ENCODE measurements around the gene KIRREL3.

Gene KIRREL3

DNA sequence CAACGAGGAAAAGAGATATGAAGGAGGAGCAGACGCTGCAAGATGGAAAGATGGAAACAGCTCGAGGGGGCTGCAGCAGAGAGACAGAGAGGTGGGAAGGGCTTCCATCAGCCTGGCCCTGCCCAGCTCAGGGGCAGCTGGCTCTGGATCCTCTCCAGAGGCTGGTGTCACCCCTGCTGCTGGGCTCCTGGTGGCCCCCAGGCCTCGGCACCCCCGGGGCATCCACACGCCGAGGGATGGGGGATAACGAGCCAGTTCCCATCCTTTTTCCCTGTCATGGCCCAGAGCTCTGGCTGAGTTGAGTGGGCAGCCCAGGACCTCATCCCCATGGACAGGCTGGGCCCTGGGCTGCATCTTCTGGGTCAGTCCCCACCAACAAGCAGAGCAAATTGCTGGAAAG is 542.8 kb downstream of the KIRREL3 start:
- no peak overlapping the region for H3K27ac ChIP-seq
- no peak for TF ChIP-seq ZFX (IDR thresholded peaks at IDR 0.05)
- TF ChIP-seq, protein P1, sequence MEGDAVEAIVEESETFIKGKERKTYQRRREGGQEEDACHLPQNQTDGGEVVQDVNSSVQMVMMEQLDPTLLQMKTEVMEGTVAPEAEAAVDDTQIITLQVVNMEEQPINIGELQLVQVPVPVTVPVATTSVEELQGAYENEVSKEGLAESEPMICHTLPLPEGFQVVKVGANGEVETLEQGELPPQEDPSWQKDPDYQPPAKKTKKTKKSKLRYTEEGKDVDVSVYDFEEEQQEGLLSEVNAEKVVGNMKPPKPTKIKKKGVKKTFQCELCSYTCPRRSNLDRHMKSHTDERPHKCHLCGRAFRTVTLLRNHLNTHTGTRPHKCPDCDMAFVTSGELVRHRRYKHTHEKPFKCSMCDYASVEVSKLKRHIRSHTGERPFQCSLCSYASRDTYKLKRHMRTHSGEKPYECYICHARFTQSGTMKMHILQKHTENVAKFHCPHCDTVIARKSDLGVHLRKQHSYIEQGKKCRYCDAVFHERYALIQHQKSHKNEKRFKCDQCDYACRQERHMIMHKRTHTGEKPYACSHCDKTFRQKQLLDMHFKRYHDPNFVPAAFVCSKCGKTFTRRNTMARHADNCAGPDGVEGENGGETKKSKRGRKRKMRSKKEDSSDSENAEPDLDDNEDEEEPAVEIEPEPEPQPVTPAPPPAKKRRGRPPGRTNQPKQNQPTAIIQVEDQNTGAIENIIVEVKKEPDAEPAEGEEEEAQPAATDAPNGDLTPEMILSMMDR (conservative IDR thresholded peaks at IDR 0.05): no peak

DNA sequence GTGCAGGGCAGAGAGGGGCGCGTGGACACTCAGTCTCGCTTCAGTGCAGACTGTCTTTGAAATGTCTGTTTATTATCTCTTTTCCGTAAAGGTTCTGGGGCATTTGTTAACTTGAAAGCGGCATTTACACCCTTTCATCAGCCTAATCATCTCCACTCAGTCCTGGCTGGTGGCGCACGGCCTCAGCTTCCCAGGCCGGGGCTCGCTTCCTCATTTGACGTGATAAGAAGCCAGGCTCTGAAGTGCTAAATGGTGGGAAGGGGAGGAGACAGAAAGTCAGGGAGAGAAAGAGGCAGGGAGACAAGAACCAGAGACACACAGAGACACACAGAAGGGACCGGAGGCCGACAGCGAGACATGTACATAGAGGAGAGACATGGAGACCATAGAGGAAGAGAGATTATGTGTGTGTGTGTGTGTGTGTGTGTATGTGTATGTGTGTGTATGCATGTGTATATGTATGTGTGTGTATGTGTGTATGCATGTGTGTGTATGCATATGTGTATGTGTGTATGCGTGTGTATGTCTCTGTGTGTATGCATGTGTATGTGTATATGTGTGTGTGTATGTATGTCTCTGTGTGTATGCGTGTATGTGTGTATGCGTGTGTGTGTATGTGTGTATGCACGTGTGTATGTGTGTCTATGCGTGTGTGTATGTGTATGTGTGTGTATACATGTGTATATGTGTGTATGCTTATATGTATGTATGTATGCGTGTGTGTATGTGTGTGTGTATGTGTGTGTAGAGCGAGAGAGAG is 543.6 kb downstream of the KIRREL3 start:
- no peak overlapping the region for H3K27ac ChIP-seq
- TF ChIP-seq, protein P1 (conservative IDR thresholded peaks at IDR 0.05): no peak
- TF ChIP-seq ZFX (IDR thresholded peaks at IDR 0.05): no peak

DNA sequence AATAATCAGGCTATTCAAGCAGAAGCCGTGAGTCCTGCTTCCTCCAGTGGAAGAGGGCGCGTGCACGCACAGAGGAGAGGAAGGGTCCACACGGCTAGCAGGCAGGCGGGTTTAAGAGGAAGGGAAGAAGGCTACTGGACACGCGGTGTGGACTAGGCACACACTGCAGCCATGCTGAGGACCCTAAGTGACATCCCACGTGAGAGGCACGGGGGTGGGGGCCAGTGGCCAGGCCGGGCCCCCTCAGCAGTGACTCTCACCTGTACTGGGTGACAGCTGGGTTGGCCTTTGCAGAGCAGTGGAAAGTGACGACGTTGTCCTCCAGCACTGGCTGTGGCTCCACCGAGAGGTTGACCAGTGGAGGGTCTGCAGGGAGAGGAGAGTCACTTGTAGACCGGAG is 544.5 kb downstream of the KIRREL3 start:
- TF ChIP-seq, protein P1 (conservative IDR thresholded peaks at IDR 0.05): no peak
- TF ChIP-seq ZFX (IDR thresholded peaks at IDR 0.05): no peak

DNA sequence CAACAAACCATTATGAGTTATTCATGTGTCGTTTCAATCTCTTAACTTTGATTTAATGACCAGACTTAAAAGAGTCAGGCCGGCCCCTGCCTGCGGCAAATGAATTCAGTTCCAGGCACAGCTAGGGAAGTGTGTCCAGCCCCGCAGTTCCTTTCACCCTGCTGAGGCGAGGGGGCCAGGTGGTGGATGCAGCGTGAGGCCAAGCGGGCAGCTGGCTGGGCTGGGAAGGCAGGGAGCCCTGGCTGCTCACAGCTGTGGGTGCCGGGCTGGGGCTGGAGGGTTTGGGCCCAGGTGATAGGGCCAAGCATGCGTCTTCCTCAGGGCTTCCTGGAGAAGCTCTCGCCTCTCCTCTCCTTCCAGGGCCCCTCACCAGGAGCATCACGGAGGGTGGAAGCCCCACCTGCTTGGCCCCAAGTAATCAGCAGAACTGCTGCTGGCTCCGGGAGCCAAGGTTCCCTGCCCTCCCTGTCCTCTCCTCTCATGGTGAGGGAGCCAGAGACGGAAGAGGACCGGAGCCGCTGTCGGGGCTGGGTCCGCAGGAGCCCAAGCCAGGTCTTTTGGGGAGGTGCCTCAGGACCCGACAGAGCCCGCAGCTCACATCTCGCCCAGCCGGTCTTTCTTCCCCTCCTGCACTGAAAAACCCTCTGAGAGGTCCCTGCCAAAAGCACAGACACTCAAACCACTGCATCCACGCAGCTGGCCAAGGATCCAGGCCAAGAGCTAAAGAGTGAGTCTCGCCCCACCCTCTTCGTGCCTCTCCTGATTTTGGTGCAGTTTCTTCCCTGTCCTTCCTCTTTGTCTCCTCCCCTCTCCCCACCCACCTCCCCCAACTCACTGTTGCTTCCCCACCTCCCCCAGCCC is 548.1 kb downstream of the KIRREL3 start:
- no peak overlapping the region for H3K27ac ChIP-seq
- no peak for TF ChIP-seq ZFX (IDR thresholded peaks at IDR 0.05)
- TF ChIP-seq, protein P1 (conservative IDR thresholded peaks at IDR 0.05): no peak

More for the DNA sequence above, 544.5 kb downstream of the KIRREL3 start:
- peak overlapping the region; percentile 31 for H3K27ac ChIP-seq

DNA sequence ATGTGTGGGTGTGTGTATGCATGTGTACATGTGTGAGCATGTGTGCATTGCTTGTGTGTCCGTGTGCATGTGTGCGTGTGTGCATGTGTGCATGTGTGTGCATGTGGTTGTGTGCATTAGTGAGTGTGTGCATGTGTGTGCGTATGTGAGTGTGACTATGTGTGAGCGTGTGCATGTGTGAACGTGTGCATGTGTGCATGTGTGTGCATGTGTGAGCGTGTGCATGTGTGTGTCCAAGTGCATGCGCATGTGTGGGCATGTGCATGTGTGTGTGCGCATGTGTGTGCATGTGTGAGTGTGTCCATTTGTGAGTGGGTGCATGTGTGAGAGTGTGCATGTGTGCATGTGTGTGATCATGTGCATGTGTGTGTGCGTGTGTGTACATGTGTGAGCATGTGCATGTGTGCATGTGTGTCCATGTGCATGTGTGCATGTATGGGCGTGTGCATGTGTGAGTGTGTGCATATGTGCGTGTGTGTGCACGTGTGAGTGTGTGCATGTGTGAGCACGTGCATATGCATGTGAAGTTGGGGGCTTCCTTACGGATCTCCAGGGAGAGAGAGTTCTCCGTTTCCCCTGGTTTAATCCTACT is 549.3 kb downstream of the KIRREL3 start:
- TF ChIP-seq, protein P1 (conservative IDR thresholded peaks at IDR 0.05): no peak
- TF ChIP-seq ZFX (IDR thresholded peaks at IDR 0.05): no peak
- no peak overlapping the region for H3K27ac ChIP-seq

DNA sequence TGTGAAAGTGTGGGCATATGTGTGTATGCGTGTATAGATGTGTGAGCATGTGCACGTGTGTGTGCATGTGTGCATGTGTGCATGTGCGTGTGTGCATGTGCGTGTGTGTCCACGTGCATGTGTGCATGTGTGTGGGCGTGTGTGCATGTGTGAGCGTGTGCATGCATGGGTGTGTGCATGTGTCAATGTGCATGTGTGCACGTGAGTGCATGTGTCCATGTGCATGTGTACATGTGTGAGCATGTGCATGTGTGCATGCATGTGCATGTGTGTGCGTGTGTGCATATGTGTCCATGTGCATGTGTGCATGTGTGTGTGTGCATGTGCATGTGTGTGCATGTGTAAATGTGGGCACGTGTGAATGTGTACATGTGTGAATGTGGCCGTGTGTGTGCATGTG is 549.8 kb downstream of the KIRREL3 start:
- H3K27ac ChIP-seq: no peak overlapping the region
- no peak for TF ChIP-seq ZFX (IDR thresholded peaks at IDR 0.05)
- TF ChIP-seq, protein P1 (conservative IDR thresholded peaks at IDR 0.05): no peak

DNA sequence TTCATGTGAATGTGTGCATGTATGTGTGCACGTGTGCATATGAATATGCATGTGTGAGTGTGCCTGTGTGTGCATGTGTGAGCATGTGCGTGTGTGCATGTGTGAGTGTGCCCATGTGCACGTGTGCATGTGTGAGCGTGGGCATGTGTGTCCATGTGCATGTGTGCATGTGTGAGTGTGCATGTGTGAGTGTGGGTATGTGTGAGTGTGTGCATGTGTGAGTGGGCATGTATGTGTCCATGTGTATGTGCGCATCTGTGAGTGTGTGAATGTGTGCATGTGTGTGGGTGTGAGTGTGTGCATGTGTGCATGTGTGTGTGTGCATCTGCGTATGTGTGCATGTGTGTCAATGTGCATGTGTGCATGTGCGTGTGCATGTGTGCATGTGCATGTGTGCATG is 550.4 kb downstream of the KIRREL3 start:
- no peak for TF ChIP-seq ZFX (IDR thresholded peaks at IDR 0.05)
- TF ChIP-seq, protein P1 (conservative IDR thresholded peaks at IDR 0.05): no peak
- no peak overlapping the region for H3K27ac ChIP-seq
